Activated CD8-positive, alpha-beta memory T cell treated with anti-CD3 and anti-CD28 coated beads, Interleukin-2, amount 50 U/mL, for 4 hours (primary cell): Measurements from ENCODE around the gene FITM1.

Source experiments
- DNase-seq: peaks from one replicate; pipeline ENCODE4 v3.0.0-alpha.2; 2020

FITM1 gene

DNA sequence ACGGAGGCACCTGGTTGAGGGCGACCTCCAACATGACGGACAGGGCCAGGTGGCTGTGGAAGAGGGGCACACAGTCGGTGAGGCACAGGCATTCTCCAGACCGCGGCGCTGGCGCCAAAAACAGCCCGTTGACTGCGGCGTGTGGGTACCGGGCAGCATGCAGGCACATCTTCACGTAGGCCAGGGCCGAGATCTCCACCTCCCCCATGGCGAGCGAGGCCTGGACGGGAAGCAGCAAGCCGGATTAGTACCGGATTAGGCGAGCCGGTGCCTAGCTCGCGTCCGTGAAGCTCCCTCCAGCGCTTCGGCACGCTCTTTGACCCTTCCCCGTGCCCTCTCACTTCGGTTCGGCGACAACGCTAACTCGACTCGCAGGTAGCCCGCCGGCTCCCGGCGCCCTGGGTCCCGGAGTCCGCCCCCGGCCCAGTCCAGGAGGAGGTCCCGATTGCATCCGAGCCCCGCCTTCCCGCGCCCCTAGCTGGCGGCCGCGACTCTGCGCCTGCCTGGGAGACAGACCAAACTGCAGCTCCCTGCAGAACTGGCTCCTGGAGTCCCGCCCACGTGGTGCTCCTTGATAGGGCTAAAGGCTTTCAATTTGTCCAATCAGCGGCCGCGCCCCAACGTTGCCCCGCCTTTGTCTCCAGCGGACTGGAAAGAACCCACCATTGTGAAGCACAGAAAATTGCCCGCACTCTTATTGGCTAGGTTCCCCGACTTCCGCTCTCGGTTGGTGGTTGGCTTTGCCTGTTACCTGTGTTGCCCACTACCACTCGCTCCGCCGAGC lies 10.8 kb downstream of the FITM1 start, which contains the start of gene EMC9:
EMC9 (minus strand) TSS at position 495 of the 784 bp plus-strand sequence; CDS start at position 208, 287 bp downstream.
- DNase-seq = peak; percentile 99

DNA sequence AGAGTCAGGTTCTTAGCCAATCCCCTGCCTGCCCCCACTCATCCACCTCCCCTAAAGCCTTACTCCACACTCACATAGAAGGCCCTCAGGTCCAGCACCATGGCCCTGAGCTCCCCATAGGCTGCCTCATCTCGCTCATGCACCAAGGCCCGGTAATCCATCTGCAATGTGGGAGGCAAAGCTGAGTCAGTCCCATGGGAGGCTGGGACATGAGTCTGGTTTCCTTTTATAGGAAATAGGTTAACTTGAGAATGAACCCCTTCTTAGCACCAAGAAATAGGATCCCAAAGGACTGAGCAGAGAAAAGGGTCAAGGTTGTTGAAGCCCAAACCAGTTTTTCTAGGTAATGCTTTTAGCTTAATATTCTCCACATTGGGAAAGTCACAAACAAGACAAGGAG lies 13.1 kb downstream of the FITM1 start:
- no peak for DNase-seq

DNA sequence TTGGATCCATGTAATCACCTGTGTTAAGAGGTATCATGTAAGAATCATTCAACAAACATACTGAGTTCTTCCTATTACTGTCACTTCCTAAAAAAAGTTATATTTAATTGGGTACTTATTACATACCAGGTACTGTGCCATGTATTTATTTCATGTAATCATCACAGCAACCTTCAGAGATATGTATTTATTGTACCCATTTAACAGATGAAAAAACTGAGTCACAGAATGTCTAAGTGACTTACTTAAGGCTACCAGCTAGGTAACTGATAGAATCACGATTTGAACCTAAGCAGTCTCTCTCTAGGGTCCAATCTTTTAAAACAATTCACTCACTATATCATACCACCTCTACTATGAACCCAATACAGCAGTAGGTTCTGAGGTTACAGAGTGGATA lies 14.0 kb downstream of the FITM1 start:
- no peak for DNase-seq

DNA sequence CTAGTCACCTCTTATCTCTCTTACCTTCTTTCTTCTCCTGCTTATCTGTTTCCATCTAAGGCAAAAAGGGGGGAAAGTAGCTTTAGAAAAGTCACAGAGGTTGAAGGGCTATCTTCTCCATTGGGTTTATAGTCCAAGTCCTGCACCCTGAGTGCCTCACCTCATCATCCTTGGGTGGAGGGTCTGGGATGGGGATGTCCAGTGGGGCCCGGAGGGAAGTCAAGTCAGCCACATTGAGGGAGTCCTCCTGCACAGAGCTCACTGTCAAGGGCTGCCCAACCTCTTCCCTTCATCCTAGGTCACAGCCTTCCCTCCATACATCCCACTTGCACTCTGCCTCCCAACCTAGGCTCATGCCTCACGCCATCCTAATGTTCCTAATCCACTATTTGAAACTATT lies 14.8 kb downstream of the FITM1 start:
- DNase-seq = no peak

DNA sequence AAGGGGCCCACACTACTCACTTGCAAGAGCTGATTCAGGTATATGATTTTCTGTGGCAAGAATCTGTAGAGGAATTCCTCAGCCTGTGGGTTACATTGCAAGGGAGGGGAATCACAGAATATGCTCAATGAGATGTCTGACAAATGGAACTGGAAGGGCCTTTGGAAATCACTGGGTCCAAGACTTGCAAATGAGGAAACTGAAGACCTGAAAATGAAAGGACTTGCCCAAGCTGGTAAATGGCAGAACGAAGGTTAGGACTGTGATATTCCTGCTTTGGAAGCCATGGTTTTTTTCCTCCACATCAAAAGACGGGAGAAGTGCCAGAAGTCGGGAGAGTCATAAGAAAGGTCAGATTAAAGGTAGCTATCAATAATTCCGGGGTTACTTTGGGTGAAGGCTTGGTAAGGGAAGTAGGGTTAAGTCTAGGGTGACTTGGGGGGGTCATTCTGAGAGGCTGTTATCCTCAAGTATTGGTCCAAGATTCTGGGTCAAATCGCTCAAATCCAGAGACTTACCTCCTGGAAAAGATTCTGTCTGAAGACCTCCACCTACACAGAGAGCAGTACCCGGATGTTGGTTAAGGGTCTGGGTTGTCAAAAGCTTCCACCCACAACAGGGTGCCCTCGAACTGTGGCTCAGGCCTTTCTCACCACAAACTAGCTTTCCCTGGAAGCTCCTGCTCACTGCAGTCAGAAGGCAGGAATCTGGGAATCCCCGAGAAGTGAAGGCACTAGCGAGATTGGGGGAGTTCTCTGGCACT lies 15.4 kb downstream of the FITM1 start:
- no peak for DNase-seq

DNA sequence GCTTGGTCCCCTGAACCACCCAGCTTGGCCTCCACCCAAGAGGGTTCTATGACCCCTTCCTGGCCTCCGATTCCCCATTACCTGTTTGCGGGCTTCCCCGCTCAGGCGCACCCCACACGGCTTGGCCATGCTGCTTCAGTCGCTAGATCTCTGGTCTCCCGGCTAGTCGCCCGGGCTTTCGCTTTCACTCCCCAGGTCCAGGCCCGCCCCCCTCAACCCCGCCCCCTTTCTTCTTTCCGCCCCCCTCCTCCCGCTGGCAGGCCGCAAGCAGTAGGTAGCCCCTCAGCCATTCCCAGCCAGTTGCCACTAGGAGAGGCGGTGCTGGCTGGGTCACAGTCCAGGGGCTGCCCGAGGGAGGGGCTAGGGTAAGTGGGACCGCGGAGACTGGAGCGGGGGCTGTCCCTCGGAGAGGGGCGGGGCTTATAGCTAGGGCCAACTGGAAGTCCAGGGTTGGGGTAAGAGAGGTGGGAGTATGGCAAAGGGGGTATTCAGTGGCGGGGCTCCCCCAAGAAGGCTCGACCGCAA lies 16.1 kb downstream of the FITM1 start, which contains the start of gene PSME2:
PSME2 (minus strand) TSS at position 158 of the 525 bp plus-strand sequence; CDS start at position 129, 29 bp downstream.
- DNase-seq = peak; percentile 75

DNA sequence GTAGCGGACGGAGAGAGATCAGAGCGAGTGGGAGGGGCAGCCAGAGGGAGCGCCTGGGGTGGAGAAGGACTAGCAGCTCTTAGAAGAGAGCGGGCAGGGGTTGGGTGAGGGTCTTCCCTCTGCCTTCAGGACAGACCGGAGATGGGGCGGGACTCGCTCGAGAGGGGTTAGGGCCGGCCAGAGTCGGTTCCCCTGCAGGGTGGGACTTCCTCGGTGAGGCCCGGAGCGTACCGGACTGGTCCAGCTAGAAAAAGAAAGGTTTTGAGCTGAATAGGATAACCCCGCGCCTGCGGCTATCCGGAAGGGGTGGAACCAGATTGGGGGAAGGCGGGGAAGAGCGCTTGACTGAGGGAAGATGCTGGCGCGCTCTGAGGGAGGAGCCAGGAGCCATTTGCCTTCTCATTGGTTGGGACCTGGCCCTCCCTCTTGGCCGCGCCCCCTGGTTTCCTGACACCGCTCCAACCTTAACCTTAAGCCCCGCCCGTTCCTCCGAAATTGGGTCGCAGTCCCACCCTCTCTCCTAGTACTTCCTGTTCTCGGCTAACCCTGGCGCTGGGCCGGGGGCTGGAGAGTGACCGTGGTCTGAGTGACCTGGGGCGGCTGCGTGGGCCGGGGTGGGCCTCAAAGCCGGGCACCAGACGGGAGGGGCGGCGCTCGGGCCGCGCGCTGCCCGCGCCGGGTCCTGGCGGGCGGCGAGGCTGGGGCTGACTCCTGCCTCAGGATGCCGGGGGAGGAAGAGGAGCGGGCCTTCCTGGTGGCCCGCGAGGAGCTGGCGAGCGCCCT lies 16.7 kb downstream of the FITM1 start, which contains the start of gene RNF31:
RNF31 (plus strand) TSS at position 521 of the 783 bp plus-strand sequence; CDS start at position 722, 201 bp downstream.
- DNase-seq = peak; percentile 97

DNA sequence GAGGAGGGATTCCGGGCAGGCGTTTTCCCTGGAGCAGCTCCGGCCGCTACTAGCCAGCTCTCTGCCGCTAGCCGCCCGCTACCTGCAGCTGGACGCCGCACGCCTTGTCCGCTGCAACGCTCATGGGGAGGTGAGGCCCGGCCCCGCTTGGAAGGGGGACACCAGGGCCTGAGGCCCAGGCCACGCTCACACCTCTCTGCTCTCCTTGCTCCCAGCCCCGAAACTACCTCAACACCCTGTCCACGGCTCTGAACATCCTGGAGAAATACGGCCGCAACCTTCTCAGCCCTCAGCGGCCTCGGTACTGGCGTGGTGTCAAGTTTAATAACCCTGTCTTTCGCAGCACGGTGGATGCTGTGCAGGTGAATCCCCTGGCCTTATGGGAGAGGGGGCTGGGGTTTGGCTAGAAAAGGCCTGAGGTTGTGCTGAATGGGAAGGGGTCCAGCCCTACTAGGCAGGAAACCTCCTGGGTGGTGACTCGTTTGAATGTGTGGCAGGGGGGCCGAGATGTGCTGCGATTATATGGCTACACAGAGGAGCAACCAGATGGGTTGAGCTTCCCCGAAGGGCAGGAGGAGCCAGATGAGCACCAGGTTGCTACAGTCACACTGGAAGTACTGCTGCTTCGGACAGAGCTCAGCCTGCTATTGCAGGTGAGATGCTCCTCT lies 17.4 kb downstream of the FITM1 start:
- no peak for DNase-seq

DNA sequence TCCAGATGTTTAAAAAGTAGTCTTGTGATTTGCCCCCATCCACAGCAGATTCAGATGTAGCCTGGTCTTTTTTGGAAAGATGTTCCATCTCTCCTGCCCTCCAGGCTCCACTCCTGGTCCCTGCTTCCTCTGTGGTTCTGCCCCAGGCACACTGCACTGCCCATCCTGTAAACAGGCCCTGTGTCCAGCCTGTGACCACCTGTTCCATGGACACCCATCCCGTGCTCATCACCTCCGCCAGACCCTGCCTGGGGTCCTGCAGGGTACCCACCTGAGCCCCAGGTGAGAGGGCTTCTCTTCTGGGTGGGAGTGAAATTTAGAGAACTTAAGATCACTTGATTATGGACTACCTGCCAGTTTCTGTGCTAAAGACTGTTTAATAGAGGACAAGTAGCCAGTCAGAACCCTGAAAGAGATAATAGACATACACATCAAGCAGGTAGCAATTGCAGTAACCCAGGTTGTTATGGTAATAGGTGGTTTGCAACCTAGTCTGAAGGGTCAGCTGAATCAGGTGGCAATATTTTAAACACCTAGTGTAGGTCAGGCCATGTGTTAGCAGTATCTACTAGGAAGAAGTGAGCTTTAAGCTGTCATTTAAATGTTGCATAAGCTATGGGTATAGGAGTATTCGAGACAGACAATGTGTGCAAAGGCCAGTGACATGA lies 19.0 kb downstream of the FITM1 start:
- DNase-seq = no peak

DNA sequence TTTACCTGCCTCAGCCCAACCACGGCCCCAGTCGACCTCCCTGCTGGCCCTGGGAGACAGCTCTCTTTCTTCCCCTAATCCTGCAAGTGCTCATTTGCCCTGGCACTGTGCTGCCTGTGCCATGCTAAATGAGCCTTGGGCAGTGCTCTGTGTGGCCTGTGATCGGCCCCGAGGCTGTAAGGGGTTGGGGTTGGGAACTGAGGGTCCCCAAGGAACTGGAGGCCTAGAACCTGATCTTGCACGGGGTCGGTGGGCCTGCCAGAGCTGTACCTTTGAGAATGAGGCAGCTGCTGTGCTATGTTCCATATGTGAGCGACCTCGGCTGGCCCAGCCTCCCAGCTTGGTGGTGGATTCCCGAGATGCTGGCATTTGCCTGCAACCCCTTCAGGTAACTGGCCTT lies 19.6 kb downstream of the FITM1 start:
- DNase-seq = no peak

DNA sequence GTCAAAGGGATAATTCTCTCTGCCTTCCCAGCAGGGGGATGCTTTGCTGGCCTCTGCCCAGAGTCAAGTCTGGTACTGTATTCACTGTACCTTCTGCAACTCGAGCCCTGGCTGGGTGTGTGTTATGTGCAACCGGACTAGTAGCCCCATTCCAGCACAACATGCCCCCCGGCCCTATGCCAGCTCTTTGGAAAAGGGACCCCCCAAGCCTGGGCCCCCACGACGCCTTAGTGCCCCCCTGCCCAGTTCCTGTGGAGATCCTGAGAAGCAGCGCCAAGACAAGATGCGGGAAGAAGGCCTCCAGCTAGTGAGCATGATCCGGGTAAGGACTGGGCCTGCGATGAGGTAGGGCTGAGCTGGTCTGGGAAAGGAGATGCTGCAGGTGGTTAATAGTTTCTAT lies 20.1 kb downstream of the FITM1 start:
- no peak for DNase-seq

DNA sequence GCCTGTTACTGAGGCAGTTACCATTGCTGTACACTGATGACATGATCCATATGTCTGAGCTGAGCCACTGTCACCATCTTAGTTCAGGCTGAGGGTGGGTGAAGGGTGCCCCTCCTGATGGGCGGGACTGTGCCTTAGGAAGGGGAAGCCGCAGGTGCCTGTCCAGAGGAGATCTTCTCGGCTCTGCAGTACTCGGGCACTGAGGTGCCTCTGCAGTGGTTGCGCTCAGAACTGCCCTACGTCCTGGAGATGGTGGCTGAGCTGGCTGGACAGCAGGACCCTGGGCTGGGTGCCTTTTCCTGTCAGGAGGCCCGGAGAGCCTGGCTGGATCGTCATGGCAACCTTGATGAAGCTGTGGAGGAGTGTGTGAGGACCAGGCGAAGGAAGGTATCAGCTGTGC lies 20.5 kb downstream of the FITM1 start:
- DNase-seq = no peak

DNA sequence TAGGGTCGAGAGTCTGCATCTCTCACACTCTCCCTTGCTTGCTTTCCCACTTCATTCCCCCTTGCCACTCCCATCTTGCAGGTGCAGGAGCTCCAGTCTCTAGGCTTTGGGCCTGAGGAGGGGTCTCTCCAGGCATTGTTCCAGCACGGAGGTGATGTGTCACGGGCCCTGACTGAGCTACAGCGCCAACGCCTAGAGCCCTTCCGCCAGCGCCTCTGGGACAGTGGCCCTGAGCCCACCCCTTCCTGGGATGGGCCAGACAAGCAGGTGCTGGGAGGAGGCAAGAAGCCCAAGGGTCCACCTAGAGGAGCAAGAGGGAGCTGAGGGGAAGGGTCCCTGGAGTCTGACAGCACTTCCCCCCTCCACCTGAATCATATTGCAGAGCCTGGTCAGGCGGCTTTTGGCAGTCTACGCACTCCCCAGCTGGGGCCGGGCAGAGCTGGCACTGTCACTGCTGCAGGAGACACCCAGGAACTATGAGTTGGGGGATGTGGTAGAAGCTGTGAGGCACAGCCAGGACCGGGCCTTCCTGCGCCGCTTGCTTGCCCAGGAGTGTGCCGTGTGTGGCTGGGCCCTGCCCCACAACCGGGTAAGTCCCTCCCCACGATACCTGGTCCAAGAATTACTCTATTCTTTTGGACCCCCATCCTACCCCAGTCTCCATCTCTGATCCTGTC lies 21.1 kb downstream of the FITM1 start:
- DNase-seq = no peak

DNA sequence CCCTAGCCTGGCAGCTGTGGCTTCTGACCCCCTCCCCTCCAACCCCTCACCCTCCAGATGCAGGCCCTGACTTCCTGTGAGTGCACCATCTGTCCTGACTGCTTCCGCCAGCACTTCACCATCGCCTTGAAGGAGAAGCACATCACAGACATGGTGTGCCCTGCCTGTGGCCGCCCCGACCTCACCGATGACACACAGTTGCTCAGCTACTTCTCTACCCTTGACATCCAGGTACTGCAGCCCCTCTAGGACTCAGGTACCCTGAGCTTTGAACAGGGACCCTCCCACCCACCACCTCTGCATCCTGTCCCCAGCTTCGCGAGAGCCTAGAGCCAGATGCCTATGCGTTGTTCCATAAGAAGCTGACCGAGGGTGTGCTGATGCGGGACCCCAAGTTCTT lies 24.6 kb downstream of the FITM1 start:
- no peak for DNase-seq

DNA sequence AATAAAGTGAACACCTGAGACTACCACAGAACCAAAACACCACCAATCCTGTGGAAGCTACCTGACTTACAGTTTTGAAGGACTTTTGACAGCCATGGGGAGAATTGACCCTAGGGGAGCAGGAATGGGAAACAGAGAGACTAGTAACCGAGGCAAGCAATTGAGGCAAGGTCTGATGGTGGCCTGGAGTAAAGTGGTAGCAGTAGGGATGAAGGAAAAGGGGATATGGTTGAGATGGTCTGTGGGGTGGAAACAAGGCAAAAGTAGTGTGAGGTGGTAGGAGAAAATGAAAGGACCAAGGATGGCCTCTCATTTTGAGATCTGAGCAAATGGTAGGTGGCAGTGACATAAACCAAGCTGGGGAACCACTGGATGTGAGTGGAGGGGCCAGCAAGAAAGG lies 26.4 kb downstream of the FITM1 start:
- DNase-seq = no peak

DNA sequence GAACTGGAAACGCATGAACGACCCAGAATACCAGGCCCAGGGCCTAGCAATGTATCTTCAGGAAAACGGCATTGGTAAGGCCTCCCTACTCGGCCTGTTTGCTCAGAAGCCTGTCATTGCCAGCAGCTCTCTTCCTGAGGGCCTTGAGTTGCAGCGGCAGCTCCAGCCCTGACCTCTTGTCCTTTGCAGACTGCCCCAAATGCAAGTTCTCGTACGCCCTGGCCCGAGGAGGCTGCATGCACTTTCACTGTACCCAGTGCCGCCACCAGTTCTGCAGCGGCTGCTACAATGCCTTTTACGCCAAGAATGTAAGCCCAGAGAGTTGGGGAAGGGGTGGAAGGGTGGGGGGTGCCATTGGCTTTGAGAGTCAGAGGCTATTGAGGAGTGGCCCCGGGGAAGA lies 26.9 kb downstream of the FITM1 start:
- DNase-seq = no peak

DNA sequence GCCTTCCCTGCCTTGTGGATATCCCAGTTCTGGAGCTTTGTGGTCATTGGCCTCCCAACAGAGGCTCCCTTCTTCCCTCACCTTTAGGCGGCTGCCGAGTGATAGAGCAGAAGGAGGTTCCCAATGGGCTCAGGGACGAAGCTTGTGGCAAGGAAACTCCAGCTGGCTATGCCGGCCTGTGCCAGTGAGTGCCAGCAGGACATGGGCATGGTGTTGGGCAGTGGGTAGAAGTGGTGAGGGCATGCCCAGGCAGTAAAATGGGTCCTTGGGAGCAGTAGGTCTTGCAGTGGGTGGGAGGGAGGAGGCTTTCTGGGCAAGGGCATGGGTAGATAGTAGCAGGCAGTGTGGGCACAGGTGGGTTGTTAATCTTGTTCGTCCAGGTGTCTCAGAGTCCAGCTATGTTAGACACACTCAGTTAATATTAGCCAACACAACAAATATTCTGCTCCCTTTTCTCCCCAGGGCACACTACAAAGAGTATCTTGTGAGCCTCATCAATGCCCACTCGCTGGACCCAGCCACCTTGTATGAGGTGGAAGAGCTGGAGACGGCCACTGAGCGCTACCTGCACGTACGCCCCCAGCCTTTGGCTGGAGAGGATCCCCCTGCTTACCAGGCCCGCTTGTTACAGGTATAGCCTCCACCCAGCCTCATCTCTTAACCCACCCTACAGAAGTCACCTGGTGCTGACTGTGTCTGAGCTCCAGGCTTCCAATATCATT lies 29.5 kb downstream of the FITM1 start:
- no peak for DNase-seq

DNA sequence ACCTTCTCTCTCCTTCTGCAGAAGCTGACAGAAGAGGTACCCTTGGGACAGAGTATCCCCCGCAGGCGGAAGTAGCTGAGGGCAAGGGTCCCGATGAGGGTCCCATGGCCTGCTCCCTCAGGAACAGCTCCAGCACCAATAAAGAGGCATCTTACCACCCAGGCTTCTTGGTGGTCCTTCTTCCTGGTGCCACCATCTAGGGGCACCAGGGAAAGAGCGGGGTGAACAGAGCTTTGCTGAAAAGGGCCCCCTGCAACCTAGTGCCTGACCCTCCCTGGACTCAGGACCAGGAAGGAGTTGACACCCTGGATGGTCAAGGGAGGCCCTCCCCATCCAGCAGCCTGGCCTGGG lies 30.0 kb downstream of the FITM1 start:
- DNase-seq = no peak

DNA sequence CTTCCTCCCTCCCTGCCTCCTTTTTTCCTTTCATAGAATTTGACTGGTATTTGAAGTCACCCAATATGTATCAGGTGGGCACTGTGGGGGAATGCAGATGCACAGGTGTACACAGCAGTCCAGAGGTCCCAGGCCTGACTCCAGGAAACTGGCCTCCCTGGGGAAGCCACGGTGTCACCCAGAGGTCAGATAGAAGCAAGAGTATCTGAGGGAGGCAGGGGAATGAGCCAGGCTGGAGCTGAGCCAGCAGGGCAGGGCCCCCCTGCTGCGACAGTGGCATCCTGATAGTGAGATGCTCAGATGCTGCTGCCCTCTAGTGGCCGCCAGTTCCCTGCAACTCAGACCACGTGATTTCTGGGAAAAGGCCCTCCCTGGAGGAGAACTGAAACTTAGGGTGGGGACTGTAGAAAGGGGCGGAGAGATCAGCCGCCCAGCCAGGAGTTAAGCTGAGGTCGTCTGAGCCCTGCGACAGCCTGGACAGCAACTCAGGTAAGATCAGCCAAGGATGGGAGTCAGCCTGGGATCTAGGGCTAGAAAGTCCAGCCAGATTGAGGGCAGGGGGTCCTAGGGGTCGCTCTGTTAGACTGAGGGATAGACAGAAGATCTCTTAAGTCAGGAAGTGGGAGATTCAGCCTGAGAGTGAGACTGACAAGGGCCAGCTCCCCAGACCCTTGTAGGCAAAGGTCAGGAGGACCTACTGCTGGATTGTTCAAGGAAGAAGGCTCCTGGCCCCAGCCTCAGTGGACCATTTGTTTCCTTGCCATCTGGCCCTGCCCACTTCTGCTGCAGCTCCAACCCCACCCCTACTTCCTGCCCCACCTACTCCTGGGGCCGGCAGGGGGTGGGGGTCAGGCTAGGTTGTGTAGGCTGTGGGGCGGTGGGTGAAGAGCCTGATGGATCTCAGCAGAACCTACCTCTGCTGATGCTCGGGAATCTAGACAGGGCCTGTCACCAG lies 30.7 kb downstream of the FITM1 start, which contains the start of gene IRF9:
IRF9 (plus strand) TSS at position 416 of the 955 bp plus-strand sequence. CDS start 880 bp downstream, outside the sequence.
- DNase-seq = peak; percentile 98
